Osteocyte (in vitro differentiated cells): ENCODE data around the gene GLYATL1. TPM values are rescaled to one million over a fixed set of nuclear protein-coding genes. Genes with fewer than 3 reads are reported as not detected.

Experiments
- DNase-seq: peaks from one replicate; pipeline ENCODE4 v3.0.0; 2021; ENCODE audit warnings: mixed read lengths; ENCODE audit not compliant: unreplicated experiment; ENCODE audit errors: extremely low spot score
- H3K27ac Mint-ChIP-seq: one replicate; pipeline ENCODE4 v1.8.0; 2021; ENCODE audit warnings: mild to moderate bottlenecking, mixed read lengths; ENCODE audit not compliant: unreplicated experiment
- H3K27me3 Mint-ChIP-seq: one replicate; pipeline ENCODE4 v1.8.0; 2021; ENCODE audit warnings: mixed read lengths; ENCODE audit not compliant: unreplicated experiment
- H3K36me3 Mint-ChIP-seq: one replicate; pipeline ENCODE4 v1.8.0; 2021; ENCODE audit warnings: mixed read lengths; ENCODE audit not compliant: unreplicated experiment
- H3K4me1 Mint-ChIP-seq: one replicate; pipeline ENCODE4 v1.8.0; 2021; ENCODE audit warnings: mixed read lengths; ENCODE audit not compliant: unreplicated experiment
- H3K4me3 Mint-ChIP-seq: one replicate; pipeline ENCODE4 v1.8.0; 2021; ENCODE audit warnings: mild to moderate bottlenecking, moderate library complexity, mixed read lengths; ENCODE audit not compliant: unreplicated experiment
- H3K9me3 Mint-ChIP-seq: one replicate; pipeline ENCODE4 v1.8.0; 2021; ENCODE audit warnings: mixed read lengths; ENCODE audit not compliant: unreplicated experiment
- long read RNA-seq: library from polyadenylated mRNA; unstranded; transcript quantifications from one replicate; pipeline ENCODE4 v2.0.0, GENCODE V29; 2021
- total RNA-seq: library from RNA; stranded (reverse); gene quantifications from 2 replicates; pipeline ENCODE4 v1.2.1, GENCODE V29; 2021
- TF ChIP-seq, protein P1 (sequence below): fragments of 200-600 bp; sonication (generic); IDR thresholded peaks from 2 replicates; pipeline ENCODE4 v1.5.0; 2021; ENCODE audit warnings: antibody characterized with exemption, mild to moderate bottlenecking, moderate library complexity

Gene GLYATL1, protein sequence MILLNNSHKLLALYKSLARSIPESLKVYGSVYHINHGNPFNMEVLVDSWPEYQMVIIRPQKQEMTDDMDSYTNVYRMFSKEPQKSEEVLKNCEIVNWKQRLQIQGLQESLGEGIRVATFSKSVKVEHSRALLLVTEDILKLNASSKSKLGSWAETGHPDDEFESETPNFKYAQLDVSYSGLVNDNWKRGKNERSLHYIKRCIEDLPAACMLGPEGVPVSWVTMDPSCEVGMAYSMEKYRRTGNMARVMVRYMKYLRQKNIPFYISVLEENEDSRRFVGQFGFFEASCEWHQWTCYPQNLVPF
- total RNA-seq, result not detected in 2 replicates
- long read RNA-seq, result 0 reads

DNA sequence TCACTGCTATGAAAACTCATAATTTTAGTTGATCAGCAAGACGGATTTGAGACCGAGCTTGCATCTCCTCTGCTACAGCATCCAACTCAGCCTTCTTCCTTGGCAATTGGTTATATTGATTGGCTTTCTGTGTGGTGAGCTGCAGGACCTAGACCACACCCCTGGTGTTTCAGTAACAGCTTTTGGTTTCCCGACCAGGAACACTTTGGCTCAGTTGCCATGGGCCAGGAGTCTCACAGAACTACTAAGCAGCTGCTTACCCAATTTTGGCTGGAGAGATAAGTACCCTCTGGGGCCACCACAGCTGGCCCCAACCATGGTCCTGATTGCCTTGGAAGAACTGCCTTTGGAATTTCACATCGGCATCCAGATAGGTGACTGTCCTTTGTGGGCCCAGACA is at the start of gene GLYATL1:
GLYATL1 (plus strand) TSS at position 212 of the 400 bp plus-strand sequence. CDS start 7,600 bp downstream, outside the sequence.
- H3K4me1 Mint-ChIP-seq, result no peaks in the 10 kb centered on the region
- TF ChIP-seq, protein P1, sequence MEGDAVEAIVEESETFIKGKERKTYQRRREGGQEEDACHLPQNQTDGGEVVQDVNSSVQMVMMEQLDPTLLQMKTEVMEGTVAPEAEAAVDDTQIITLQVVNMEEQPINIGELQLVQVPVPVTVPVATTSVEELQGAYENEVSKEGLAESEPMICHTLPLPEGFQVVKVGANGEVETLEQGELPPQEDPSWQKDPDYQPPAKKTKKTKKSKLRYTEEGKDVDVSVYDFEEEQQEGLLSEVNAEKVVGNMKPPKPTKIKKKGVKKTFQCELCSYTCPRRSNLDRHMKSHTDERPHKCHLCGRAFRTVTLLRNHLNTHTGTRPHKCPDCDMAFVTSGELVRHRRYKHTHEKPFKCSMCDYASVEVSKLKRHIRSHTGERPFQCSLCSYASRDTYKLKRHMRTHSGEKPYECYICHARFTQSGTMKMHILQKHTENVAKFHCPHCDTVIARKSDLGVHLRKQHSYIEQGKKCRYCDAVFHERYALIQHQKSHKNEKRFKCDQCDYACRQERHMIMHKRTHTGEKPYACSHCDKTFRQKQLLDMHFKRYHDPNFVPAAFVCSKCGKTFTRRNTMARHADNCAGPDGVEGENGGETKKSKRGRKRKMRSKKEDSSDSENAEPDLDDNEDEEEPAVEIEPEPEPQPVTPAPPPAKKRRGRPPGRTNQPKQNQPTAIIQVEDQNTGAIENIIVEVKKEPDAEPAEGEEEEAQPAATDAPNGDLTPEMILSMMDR, result no peak

DNA sequence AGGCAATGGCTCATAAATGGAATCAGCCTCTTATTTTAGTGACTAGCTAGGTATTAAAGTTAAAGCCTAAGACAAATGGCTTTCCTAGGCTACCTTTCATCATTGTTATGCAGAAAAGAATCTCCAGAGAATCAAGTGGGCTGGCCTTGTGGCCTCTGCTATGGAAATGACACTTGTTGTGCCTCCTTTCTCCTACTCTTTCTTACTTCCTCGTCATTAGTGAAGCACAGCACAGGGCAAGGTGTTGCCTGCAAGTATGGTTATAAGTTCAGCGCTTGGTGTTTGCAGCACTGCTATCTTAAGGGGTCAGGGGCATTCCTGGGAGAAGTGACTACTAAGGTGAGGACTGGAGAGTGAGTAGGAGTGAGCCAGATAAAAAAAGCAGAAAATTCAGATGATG is 45.4 kb upstream of the GLYATL1 start:
- Mint-ChIP-seq H3K27ac (no peak overlapping the region), H3K9me3 (no peaks in the 10 kb centered on the region), H3K4me1 (peaks cover 4% of the 10 kb centered on the region), H3K27me3 (no peaks in the 10 kb centered on the region), H3K4me3 (no peak overlapping the region), H3K36me3 (no peaks in the 10 kb centered on the region)
- TF ChIP-seq, protein P1, result no peak
- DNase-seq, result no peak

More for the DNA sequence above, at the start of gene GLYATL1:
- no peak within 1 kb of the TSS for H3K27ac Mint-ChIP-seq
- peaks cover 2% of the 10 kb centered on the region for H3K27me3 Mint-ChIP-seq
- DNase-seq, result no peak
- no peaks in the 10 kb centered on the region for H3K36me3 Mint-ChIP-seq
- H3K9me3 Mint-ChIP-seq, result no peaks in the 10 kb centered on the region
- H3K4me3 Mint-ChIP-seq, result no peak within 1 kb of the TSS

DNA sequence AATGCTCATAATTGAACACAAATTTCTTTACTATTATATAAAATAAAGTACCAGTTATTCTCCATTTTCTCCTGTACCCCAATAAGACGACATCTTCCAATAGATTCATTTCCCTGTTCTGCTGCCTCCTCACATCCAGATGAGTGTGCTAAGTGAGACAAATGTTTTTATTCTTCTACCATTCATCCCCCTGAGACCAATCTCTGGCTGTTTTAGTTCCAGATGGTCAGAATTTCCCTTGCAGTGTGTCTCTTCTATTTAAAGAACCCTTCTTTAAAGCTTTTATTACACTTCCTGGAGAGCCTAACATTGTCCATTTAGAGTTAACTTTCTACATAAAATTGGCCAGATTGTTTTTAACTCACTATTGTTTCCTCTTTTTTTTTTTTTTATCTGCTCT is 41.2 kb upstream of the GLYATL1 start:
- H3K4me1 Mint-ChIP-seq, result peaks cover 4% of the 10 kb centered on the region
- H3K36me3 Mint-ChIP-seq, result no peaks in the 10 kb centered on the region
- TF ChIP-seq, protein P1, result no peak
- H3K9me3 Mint-ChIP-seq, result no peaks in the 10 kb centered on the region
- no peak for DNase-seq
- H3K27ac Mint-ChIP-seq, result no peak overlapping the region
- H3K4me3 Mint-ChIP-seq, result no peak overlapping the region
- H3K27me3 Mint-ChIP-seq, result no peaks in the 10 kb centered on the region

DNA sequence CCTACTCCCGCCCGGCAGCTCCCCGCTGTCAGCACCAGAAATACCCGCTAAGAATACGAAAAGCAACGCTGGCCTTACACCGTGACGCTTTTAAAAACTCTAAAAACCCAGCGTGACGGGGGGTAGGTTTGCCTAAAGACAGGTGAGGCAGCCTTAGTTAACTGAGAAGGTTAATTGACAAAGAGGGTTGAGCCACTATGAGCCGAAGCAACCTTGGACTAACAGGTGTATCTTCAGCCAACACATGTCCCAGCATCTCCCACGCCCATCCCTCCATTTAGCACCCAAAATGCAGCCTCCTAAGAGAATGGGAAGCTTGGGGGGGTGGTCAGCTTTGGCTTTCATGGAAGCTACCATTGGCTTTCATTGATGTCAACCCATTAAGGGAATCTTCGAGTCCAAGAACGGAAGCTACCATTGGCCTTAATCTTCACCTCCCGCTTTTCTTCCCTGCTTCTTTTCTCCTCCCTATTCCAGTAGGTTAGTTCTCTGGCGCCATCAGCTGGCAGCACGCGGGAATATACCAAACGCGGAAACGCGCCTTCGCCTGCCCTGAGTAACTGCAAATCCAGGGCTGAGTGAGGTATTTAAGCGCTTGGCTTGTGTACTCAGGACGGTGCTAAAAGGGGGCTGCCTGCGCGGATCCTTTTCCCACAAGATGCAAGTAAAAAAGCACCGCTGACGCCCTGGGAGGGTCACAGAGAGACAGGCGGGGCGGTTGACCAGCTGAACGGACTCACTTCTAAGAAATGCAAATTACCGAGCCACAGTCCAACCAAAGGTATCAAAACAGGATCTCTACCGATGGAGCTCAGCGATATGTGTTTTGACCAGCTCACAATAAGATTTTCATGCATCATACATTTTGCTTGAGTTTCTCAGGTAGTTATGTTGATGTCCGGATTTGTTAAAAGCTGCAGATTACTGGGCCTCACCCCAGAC is 38.5 kb upstream of the GLYATL1 start:
- Mint-ChIP-seq H3K9me3 (no peaks in the 10 kb centered on the region), H3K4me1 (peaks cover 19% of the 10 kb centered on the region), H3K27me3 (no peaks in the 10 kb centered on the region), H3K27ac (no peak overlapping the region), H3K36me3 (no peaks in the 10 kb centered on the region), H3K4me3 (no peak overlapping the region)
- TF ChIP-seq, protein P1, result peak; percentile 51
- no peak for DNase-seq

DNA sequence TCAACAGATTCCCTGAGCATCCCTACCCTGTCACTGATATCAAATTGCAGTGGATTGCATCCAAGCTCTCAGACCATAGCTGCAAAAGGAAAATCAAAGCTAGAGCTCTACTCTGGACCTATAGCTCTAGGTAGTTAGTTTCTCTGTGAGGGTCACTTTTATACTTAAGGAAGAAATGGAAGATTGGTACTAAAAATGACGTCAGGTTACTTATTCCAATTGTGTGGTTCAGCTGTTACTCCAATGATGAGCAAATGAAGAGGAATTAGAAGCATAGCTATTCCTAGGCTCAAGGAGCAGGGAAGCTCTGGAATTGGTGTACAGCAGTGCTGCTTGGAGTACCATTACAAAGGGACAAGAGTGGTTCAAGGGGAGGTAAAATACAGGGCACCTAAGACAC is 36.4 kb upstream of the GLYATL1 start:
- Mint-ChIP-seq H3K4me1 (peaks cover 23% of the 10 kb centered on the region), H3K27me3 (peaks cover 5% of the 10 kb centered on the region), H3K9me3 (no peaks in the 10 kb centered on the region), H3K36me3 (no peaks in the 10 kb centered on the region), H3K4me3 (no peak overlapping the region), H3K27ac (no peak overlapping the region)
- no peak for DNase-seq
- TF ChIP-seq, protein P1, result no peak
